Measurements from ENCODE around the gene DNM3.

Gene DNM3

DNA sequence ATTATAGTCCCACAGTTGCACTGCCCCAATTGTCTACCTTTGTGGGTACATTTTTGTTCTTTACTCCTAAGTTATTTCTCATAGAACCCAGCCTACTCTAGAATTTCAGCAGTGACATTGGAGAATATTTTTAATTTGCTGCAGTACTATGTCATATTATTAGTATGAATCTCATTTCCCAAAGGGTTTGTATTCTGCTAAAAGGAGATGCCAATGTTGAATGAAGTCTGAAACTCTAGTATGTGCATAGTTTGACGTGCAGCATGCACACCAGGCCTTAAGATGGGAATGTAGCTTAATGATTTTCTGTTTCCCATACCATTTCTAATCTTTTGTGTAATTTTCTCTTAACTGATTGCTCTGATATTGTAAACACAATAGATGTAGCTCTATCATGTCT lies 568.7 kb downstream of the DNM3 start (continued):
- TF ChIP-seq, protein P1, sequence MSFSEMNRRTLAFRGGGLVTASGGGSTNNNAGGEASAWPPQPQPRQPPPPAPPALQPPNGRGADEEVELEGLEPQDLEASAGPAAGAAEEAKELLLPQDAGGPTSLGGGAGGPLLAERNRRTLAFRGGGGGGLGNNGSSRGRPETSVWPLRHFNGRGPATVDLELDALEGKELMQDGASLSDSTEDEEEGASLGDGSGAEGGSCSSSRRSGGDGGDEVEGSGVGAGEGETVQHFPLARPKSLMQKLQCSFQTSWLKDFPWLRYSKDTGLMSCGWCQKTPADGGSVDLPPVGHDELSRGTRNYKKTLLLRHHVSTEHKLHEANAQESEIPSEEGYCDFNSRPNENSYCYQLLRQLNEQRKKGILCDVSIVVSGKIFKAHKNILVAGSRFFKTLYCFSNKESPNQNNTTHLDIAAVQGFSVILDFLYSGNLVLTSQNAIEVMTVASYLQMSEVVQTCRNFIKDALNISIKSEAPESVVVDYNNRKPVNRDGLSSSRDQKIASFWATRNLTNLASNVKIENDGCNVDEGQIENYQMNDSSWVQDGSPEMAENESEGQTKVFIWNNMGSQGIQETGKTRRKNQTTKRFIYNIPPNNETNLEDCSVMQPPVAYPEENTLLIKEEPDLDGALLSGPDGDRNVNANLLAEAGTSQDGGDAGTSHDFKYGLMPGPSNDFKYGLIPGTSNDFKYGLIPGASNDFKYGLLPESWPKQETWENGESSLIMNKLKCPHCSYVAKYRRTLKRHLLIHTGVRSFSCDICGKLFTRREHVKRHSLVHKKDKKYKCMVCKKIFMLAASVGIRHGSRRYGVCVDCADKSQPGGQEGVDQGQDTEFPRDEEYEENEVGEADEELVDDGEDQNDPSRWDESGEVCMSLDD (tag by site-specific recombination; IDR thresholded peaks at IDR 0.05): no peak
- TF ChIP-seq ZNF510 (tag by site-specific recombination; IDR thresholded peaks at IDR 0.05; ENCODE audit: insufficient replicate concordance): no peak
- no peak for TF ChIP-seq ZNF76 (tag by site-specific recombination; IDR thresholded peaks at IDR 0.05; ENCODE audit: borderline replicate concordance, low read depth)
- TF ChIP-seq ZNF175 (tag by site-specific recombination; IDR thresholded peaks at IDR 0.05): no peak
- TF ChIP-seq SP3 (tag by site-specific recombination; IDR thresholded peaks at IDR 0.05): no peak
- TF ChIP-seq ZNF426 (tag by site-specific recombination; IDR thresholded peaks at IDR 0.05): no peak
- no peak for TF ChIP-seq ZNF433 (tag by site-specific recombination; IDR thresholded peaks at IDR 0.05; ENCODE audit: low read depth)

- no peak overlapping the region for H3K4me3 ChIP-seq (ENCODE audit: low read depth, low read length)
- TF ChIP-seq, protein P2, sequence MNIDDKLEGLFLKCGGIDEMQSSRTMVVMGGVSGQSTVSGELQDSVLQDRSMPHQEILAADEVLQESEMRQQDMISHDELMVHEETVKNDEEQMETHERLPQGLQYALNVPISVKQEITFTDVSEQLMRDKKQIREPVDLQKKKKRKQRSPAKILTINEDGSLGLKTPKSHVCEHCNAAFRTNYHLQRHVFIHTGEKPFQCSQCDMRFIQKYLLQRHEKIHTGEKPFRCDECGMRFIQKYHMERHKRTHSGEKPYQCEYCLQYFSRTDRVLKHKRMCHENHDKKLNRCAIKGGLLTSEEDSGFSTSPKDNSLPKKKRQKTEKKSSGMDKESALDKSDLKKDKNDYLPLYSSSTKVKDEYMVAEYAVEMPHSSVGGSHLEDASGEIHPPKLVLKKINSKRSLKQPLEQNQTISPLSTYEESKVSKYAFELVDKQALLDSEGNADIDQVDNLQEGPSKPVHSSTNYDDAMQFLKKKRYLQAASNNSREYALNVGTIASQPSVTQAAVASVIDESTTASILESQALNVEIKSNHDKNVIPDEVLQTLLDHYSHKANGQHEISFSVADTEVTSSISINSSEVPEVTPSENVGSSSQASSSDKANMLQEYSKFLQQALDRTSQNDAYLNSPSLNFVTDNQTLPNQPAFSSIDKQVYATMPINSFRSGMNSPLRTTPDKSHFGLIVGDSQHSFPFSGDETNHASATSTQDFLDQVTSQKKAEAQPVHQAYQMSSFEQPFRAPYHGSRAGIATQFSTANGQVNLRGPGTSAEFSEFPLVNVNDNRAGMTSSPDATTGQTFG (tag by site-specific recombination; IDR thresholded peaks at IDR 0.05; ENCODE audit: borderline replicate concordance): no peak
- TF ChIP-seq KLF10 (tag by site-specific recombination; IDR thresholded peaks at IDR 0.05): no peak
- no peak for TF ChIP-seq ZNF221 (tag by site-specific recombination; IDR thresholded peaks at IDR 0.05; ENCODE audit: borderline replicate concordance)
- TF ChIP-seq ZNF174 (tag by site-specific recombination; IDR thresholded peaks at IDR 0.05): no peak
- CTCF ChIA-PET: interaction anchor here (0.6 to 1.2 kb wide), 7 partner anchors 9 to 160 kb away, joined by 3 to 5 read pairs (median 4); partner anchors contain the start of gene PIGC
- H3K9me3 ChIP-seq (ENCODE audit: control insufficient read depth, insufficient read depth, low read depth, low read length): no peaks in the 10 kb centered on the region
- no peak overlapping the region for H3K27ac ChIP-seq (ENCODE audit: extremely low read depth, low read depth, low read length)
- no peaks in the 10 kb centered on the region for H3K4me1 ChIP-seq (ENCODE audit: control insufficient read depth, insufficient read depth, low read length)
- POLR2A ChIA-PET: interaction anchor here (0.7 kb wide), 1 partner anchor 12 kb away, joined by 3 read pairs; no protein-coding TSS in a partner anchor
- no peaks in the 10 kb centered on the region for H3K36me3 ChIP-seq (ENCODE audit: control insufficient read depth in 2 of 2, insufficient read depth in 1 of 2, low read length in 2 of 2)
These were observed 570.6 kb downstream of the DNM3 start for GRCh38 chr1:172411791-172412338.

DNA sequence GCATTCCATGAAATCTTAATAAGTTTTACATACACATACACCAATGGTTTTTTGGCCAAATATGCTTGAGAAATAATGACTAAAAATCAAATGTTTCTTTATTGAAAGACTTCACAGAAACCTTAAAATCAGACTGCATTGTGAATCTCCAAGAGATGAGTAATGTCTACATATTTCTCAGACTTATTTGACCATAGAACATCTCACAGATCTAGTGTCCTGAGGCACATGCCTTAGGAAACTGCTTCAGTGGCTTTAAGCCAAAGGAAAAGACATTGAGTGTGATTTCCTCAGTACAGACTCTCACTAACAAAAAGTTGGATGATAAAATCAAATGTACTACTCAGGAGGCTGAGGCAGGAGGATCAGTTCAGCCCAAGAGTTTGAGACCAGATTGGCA lies 573.0 kb downstream of the DNM3 start:
- Histone ChIP-seq H3K27ac (ENCODE audit: extremely low read depth, low read depth, low read length) (no peak overlapping the region), H3K9me3 (ENCODE audit: control insufficient read depth, insufficient read depth, low read depth, low read length) (no peaks in the 10 kb centered on the region), H3K4me3 (ENCODE audit: low read depth, low read length) (no peak overlapping the region), H3K36me3 (ENCODE audit: control insufficient read depth in 2 of 2, insufficient read depth in 1 of 2, low read length in 2 of 2) (no peaks in the 10 kb centered on the region), H3K4me1 (ENCODE audit: control insufficient read depth, insufficient read depth, low read length) (no peaks in the 10 kb centered on the region)
- ChIA-PET CTCF (interaction anchor here (0.7 kb wide), 1 partner anchor 21 kb away, joined by 3 read pairs; no protein-coding TSS in a partner anchor), POLR2A (interaction anchor here (0.7 kb wide), 2 partner anchors 278 to 322 kb away, joined by 4 read pairs; no protein-coding TSS in a partner anchor)
- no peak for TF ChIP-seq ZNF843 (tag by site-specific recombination; IDR thresholded peaks at IDR 0.05)
- no peak for TF ChIP-seq PRDM10 (tag by site-specific recombination; IDR thresholded peaks at IDR 0.05)
- TF ChIP-seq, protein P3, sequence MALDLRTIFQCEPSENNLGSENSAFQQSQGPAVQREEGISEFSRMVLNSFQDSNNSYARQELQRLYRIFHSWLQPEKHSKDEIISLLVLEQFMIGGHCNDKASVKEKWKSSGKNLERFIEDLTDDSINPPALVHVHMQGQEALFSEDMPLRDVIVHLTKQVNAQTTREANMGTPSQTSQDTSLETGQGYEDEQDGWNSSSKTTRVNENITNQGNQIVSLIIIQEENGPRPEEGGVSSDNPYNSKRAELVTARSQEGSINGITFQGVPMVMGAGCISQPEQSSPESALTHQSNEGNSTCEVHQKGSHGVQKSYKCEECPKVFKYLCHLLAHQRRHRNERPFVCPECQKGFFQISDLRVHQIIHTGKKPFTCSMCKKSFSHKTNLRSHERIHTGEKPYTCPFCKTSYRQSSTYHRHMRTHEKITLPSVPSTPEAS (tag by site-specific recombination; IDR thresholded peaks at IDR 0.05): no peak
- no peak for TF ChIP-seq ZSCAN16 (tag by site-specific recombination; IDR thresholded peaks at IDR 0.05)
- no peak for TF ChIP-seq ZNF175 (tag by site-specific recombination; IDR thresholded peaks at IDR 0.05)
- TF ChIP-seq ZNF48 (tag by site-specific recombination; IDR thresholded peaks at IDR 0.05): no peak
- TF ChIP-seq, protein P4, sequence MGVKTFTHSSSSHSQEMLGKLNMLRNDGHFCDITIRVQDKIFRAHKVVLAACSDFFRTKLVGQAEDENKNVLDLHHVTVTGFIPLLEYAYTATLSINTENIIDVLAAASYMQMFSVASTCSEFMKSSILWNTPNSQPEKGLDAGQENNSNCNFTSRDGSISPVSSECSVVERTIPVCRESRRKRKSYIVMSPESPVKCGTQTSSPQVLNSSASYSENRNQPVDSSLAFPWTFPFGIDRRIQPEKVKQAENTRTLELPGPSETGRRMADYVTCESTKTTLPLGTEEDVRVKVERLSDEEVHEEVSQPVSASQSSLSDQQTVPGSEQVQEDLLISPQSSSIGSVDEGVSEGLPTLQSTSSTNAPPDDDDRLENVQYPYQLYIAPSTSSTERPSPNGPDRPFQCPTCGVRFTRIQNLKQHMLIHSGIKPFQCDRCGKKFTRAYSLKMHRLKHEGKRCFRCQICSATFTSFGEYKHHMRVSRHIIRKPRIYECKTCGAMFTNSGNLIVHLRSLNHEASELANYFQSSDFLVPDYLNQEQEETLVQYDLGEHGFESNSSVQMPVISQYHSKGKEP (tag by site-specific recombination; IDR thresholded peaks at IDR 0.05): no peak
- no peak for TF ChIP-seq ZNF585B (tag by site-specific recombination; IDR thresholded peaks at IDR 0.05)
- no peak for TF ChIP-seq KLF7 (tag by site-specific recombination; IDR thresholded peaks at IDR 0.05; ENCODE audit: borderline replicate concordance)
- TF ChIP-seq ZNF146 (tag by site-specific recombination; IDR thresholded peaks at IDR 0.05): no peak
- TF ChIP-seq ZNF76 (tag by site-specific recombination; IDR thresholded peaks at IDR 0.05; ENCODE audit: borderline replicate concordance, low read depth): no peak
- TF ChIP-seq KLF16 (tag by site-specific recombination; IDR thresholded peaks at IDR 0.05): no peak
